Mesenchymal stem cell (in vitro differentiated cells and primary cell): ENCODE results near the gene KIAA1586.

Experiments
- DNase-seq: peaks from one replicate; pipeline ENCODE4 v3.0.0-alpha.2; 2013
- H2AFZ ChIP-seq: one replicate; pipeline ENCODE4 v1.6.1; 2013; ENCODE audit warnings: low read depth, mild to moderate bottlenecking, control low read depth, inconsistent platforms, low read length, moderate library complexity
- H2AK5ac ChIP-seq: 2 replicates; pipeline ENCODE4 v1.6.1; 2013; ENCODE audit warnings: low read length, moderate library complexity, mild to moderate bottlenecking, inconsistent platforms; ENCODE audit not compliant: severe bottlenecking
- H2BK120ac ChIP-seq: one replicate; pipeline ENCODE4 v1.6.1; 2013; ENCODE audit warnings: low read depth, mild to moderate bottlenecking, inconsistent platforms, low read length, moderate library complexity
- H2BK12ac ChIP-seq, 2 experiments: one replicate each; pipeline ENCODE4 v1.6.1; 2013; ENCODE audit warnings: inconsistent platforms in 2 of 2, low read length in 2 of 2, mild to moderate bottlenecking in 2 of 2, moderate library complexity in 2 of 2, control low read depth in 1 of 2
- H2BK15ac ChIP-seq: one replicate; pipeline ENCODE4 v1.6.1; 2013; ENCODE audit warnings: mild to moderate bottlenecking, low read depth, inconsistent platforms; ENCODE audit not compliant: poor library complexity, severe bottlenecking
- H2BK5ac ChIP-seq: 2 replicates; pipeline ENCODE4 v1.6.1; 2013; ENCODE audit warnings: low read depth, mild to moderate bottlenecking, low read length, control low read depth, inconsistent platforms; ENCODE audit not compliant: poor library complexity, severe bottlenecking
- H3K14ac ChIP-seq, 2 experiments: one replicate each; pipeline ENCODE4 v1.6.1; 2013; ENCODE audit warnings: inconsistent platforms in 2 of 2, low read length in 2 of 2, control low read depth in 1 of 2, mild to moderate bottlenecking in 1 of 2, moderate library complexity in 1 of 2
- H3K18ac ChIP-seq, 2 experiments: one replicate each; pipeline ENCODE4 v1.6.1; 2013; ENCODE audit warnings: inconsistent platforms in 2 of 2, low read length in 2 of 2, control low read depth in 1 of 2, low read depth in 1 of 2, mild to moderate bottlenecking in 1 of 2
- H3K23ac ChIP-seq, 2 experiments: one replicate each; pipeline ENCODE4 v1.6.1; 2013; ENCODE audit warnings: inconsistent platforms in 2 of 2, low read length in 2 of 2, mild to moderate bottlenecking in 2 of 2, moderate library complexity in 2 of 2, control low read depth in 1 of 2
- H3K27ac ChIP-seq: 2 replicates; pipeline ENCODE4 v1.5.1; 2013; ENCODE audit warnings: mild to moderate bottlenecking, moderate library complexity, low read length, control low read depth, inconsistent platforms; ENCODE audit not compliant: poor library complexity, severe bottlenecking
- H3K27me3 ChIP-seq, 2 experiments: 2 replicates each; pipeline versions ENCODE4 v1.6.1 to v1.7.0; 2013; ENCODE audit warnings: low read length in 2 of 2, mild to moderate bottlenecking in 2 of 2, moderate library complexity in 2 of 2, control low read depth in 1 of 2, inconsistent platforms in 1 of 2; ENCODE audit not compliant: control insufficient read depth in 1 of 2, insufficient read depth in 1 of 2
- H3K36me3 ChIP-seq, 2 experiments: 2 replicates each; pipeline versions ENCODE4 v1.6.1 to v1.7.0; 2013; ENCODE audit warnings: low read length in 2 of 2, control low read depth in 1 of 2, inconsistent platforms in 1 of 2, low read depth in 1 of 2, mild to moderate bottlenecking in 1 of 2; ENCODE audit not compliant: insufficient read depth in 2 of 2, control insufficient read depth in 1 of 2
- H3K4ac ChIP-seq, 2 experiments: one replicate each; pipeline ENCODE4 v1.6.1; 2013; ENCODE audit warnings: inconsistent platforms in 2 of 2, low read length in 2 of 2, mild to moderate bottlenecking in 2 of 2, moderate library complexity in 2 of 2, control low read depth in 1 of 2, low read depth in 1 of 2
- H3K4me1 ChIP-seq: 2 replicates; pipeline ENCODE4 v1.6.1; 2013; ENCODE audit warnings: low read depth, low read length, control low read depth; ENCODE audit not compliant: control insufficient read depth, insufficient read depth
- H3K4me2 ChIP-seq: 2 replicates; pipeline ENCODE4 v1.6.1; 2013; ENCODE audit warnings: low read length, mild to moderate bottlenecking, inconsistent platforms; ENCODE audit not compliant: poor library complexity, severe bottlenecking
- H3K4me3 ChIP-seq, 2 experiments: 2 replicates each; pipeline versions ENCODE4 v1.5.1 to v1.7.0; 2013; ENCODE audit warnings: low read length in 2 of 2, mild to moderate bottlenecking in 2 of 2, control low read depth in 1 of 2, low read depth in 1 of 2; ENCODE audit not compliant: insufficient read depth in 1 of 2
- H3K79me1 ChIP-seq: replicated peaks from 2 replicates; pipeline ENCODE4 v1.6.1; 2013; ENCODE audit warnings: mild to moderate bottlenecking, control low read depth, low read length, inconsistent platforms; ENCODE audit not compliant: poor library complexity, severe bottlenecking
- H3K9ac ChIP-seq: 2 replicates; pipeline ENCODE4 v1.7.0; 2013; ENCODE audit warnings: mild to moderate bottlenecking, low read length, moderate library complexity
- H3K9me3 ChIP-seq: 2 replicates; pipeline ENCODE4 v1.7.0; 2013; ENCODE audit warnings: mild to moderate bottlenecking, low read length; ENCODE audit not compliant: control insufficient read depth
- H4K8ac ChIP-seq: one replicate; pipeline ENCODE4 v1.6.1; 2013; ENCODE audit warnings: inconsistent platforms, mild to moderate bottlenecking, low read length, moderate library complexity
- H4K91ac ChIP-seq: one replicate; pipeline ENCODE4 v1.6.1; 2013; ENCODE audit warnings: mild to moderate bottlenecking, low read length, inconsistent platforms
- WGBS: methylation state at CpG from one replicate; pipeline ENCODE4 v1.1.7; 2013; ENCODE audit warnings: mixed read lengths; 5-methylcytosine and 5-hydroxymethylcytosine counted together

The KIAA1586 gene

DNA sequence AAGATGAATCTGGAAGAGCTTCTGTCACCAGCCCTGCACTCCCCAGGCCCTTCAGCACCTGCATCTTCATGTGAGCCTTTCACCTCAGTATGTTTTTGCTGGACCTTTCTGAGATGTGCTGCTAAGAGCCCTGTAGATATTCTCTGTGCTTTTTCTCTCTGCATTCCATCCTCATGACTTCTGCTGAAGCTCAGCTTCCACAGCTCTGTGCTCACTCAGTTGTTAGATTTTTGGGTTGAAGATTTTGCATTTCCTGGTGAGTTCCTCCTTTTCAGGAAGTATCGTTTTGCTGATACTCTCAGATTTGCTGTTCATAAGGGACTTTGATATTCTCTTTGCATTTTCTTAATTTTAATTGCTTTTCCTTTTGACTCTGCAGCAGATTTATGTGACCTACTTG, 18.3 kb downstream of the KIAA1586 start:
- Histone ChIP-seq H3K4me1 (no peaks in the 10 kb centered on the region), H2BK12ac (no peak overlapping the region), H4K91ac (no peak overlapping the region), H2BK120ac (no peak overlapping the region), H2AK5ac (no peak overlapping the region), H2AFZ (no peak overlapping the region), H3K27ac (peak overlapping the region; percentile 30), H3K23ac (no peak overlapping the region), H2BK15ac (no peak overlapping the region), H3K9me3 (no peaks in the 10 kb centered on the region), H3K4ac (no peak overlapping the region), H3K27me3 (no peaks in the 10 kb centered on the region), H3K4me2 (no peak overlapping the region), H3K18ac (no peak overlapping the region), H2BK5ac (no peak overlapping the region), H3K79me1 (peaks cover 9% of the 10 kb centered on the region), H3K4me3 (no peak overlapping the region), H3K14ac (no peak overlapping the region), H3K36me3 (peaks cover 8 to 70% of the 10 kb centered on the region in 2 experiments), H4K8ac (no peak overlapping the region), H3K9ac (peak overlapping the region; percentile 37)
- WGBS: no CpG with 5 or more reads among the region's 1 CpG
- DNase-seq: no peak

DNA sequence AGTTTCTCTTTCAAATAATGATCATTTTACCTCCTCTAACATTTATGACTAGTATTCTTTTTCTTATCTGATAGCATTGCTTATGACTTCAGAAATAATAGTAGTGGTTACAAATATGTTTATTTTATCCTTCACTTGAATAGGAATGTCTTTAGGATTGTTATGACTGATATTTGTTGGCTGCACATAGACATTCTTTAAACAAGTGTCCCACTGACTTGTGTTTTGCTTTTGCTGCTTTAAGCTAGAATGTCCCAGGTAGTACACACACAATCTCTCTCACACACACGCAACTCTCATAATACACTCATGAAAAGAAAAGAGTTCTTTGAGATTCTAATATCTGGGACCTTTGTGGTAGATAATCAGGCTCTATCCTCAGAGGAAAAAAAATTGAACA, 21.6 kb downstream of the KIAA1586 start:
- WGBS: no CpG with 5 or more reads among the region's 1 CpG
- H3K4me3 ChIP-seq: no peak overlapping the region
- H3K36me3 ChIP-seq: peaks cover 3 to 58% of the 10 kb centered on the region in 2 experiments
- H3K27ac ChIP-seq: no peak overlapping the region
- H4K8ac ChIP-seq: no peak overlapping the region
- no peak overlapping the region for H3K9ac ChIP-seq
- H3K9me3 ChIP-seq: no peaks in the 10 kb centered on the region
- no peaks in the 10 kb centered on the region for H3K4me1 ChIP-seq
- no peak overlapping the region for H3K4me2 ChIP-seq
- DNase-seq: no peak
- H3K18ac ChIP-seq: no peak overlapping the region
- H3K4ac ChIP-seq: no peak overlapping the region
- no peak overlapping the region for H2BK12ac ChIP-seq
- no peak overlapping the region for H3K14ac ChIP-seq
- no peak overlapping the region for H2AK5ac ChIP-seq
- no peak overlapping the region for H2BK15ac ChIP-seq
- H4K91ac ChIP-seq: no peak overlapping the region
- no peaks in the 10 kb centered on the region for H3K27me3 ChIP-seq
- H2AFZ ChIP-seq: no peak overlapping the region
- H2BK120ac ChIP-seq: no peak overlapping the region
- H3K23ac ChIP-seq: no peak overlapping the region
- peaks cover 9% of the 10 kb centered on the region for H3K79me1 ChIP-seq
- no peak overlapping the region for H2BK5ac ChIP-seq

DNA sequence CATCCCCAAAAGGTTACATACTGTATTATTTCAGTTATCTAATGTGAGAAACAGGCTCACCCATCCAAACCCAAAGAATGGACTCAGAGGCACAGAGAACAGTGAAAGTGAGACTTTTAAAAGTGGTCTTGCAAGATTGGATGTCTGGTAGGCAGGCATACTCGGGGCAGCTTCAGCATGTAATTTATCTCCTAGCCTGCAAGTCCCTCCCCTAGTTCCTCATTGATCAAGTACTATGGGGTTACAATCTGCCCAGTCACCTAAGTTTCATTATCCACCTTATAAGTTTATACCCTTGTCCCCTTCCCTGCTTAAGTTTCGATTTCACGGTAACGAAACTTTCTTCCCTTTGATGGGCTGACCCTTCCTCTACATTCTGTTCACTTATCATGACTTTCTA, 22.7 kb downstream of the KIAA1586 start:
- Histone ChIP-seq H3K18ac (no peak overlapping the region), H2AFZ (no peak overlapping the region), H2BK120ac (no peak overlapping the region), H3K4ac (no peak overlapping the region), H3K4me1 (no peaks in the 10 kb centered on the region), H2BK12ac (no peak overlapping the region), H4K8ac (no peak overlapping the region), H2AK5ac (no peak overlapping the region), H3K36me3 (peaks cover 3 to 56% of the 10 kb centered on the region in 2 experiments), H3K79me1 (peaks cover 9% of the 10 kb centered on the region), H2BK5ac (no peak overlapping the region), H2BK15ac (no peak overlapping the region), H3K4me2 (no peak overlapping the region), H3K9ac (no peak overlapping the region), H3K23ac (no peak overlapping the region), H4K91ac (no peak overlapping the region), H3K27ac (no peak overlapping the region), H3K4me3 (no peak overlapping the region), H3K9me3 (no peaks in the 10 kb centered on the region), H3K27me3 (no peaks in the 10 kb centered on the region), H3K14ac (no peak overlapping the region)
- WGBS: 94% methylated on average over 4 of the region's 4 CpGs
- no peak for DNase-seq

GRCh38 chr6:57069920-57070331, 23.4 kb downstream of the KIAA1586 start:
- H3K23ac ChIP-seq: no peak overlapping the region
- H3K4me2 ChIP-seq: no peak overlapping the region
- no peak overlapping the region for H2AK5ac ChIP-seq
- DNase-seq: no peak
- no peak overlapping the region for H4K91ac ChIP-seq
- peaks cover 3 to 55% of the 10 kb centered on the region in 2 experiments for H3K36me3 ChIP-seq
- H3K18ac ChIP-seq: no peak overlapping the region
- H3K79me1 ChIP-seq: peaks cover 9% of the 10 kb centered on the region
- H2AFZ ChIP-seq: no peak overlapping the region
- no peak overlapping the region for H2BK120ac ChIP-seq
- H3K4ac ChIP-seq: no peak overlapping the region
- no peak overlapping the region for H2BK12ac ChIP-seq
- no peaks in the 10 kb centered on the region for H3K9me3 ChIP-seq
- WGBS: 86% methylated on average over 9 of the region's 9 CpGs
- no peak overlapping the region for H3K4me3 ChIP-seq
- H3K27me3 ChIP-seq: no peaks in the 10 kb centered on the region
- no peak overlapping the region for H3K14ac ChIP-seq
- H3K27ac ChIP-seq: no peak overlapping the region
- H2BK15ac ChIP-seq: no peak overlapping the region
- H2BK5ac ChIP-seq: no peak overlapping the region
- H3K9ac ChIP-seq: no peak overlapping the region
- no peaks in the 10 kb centered on the region for H3K4me1 ChIP-seq
- no peak overlapping the region for H4K8ac ChIP-seq
